HG03095 (cell line): Measurements from ENCODE around the gene SCO2.

Source experiments
- ATAC-seq: cut with Tn5 transposase; IDR thresholded peaks from one replicate; pipeline ENCODE4 v1.9.1; 2021; ENCODE audit warnings: moderate library complexity; ENCODE audit not compliant: unreplicated experiment

SCO2 gene

GRCh38 chr22:50482107-50483074, 43.0 kb downstream of the SCO2 start:
- ATAC-seq = no peak

DNA sequence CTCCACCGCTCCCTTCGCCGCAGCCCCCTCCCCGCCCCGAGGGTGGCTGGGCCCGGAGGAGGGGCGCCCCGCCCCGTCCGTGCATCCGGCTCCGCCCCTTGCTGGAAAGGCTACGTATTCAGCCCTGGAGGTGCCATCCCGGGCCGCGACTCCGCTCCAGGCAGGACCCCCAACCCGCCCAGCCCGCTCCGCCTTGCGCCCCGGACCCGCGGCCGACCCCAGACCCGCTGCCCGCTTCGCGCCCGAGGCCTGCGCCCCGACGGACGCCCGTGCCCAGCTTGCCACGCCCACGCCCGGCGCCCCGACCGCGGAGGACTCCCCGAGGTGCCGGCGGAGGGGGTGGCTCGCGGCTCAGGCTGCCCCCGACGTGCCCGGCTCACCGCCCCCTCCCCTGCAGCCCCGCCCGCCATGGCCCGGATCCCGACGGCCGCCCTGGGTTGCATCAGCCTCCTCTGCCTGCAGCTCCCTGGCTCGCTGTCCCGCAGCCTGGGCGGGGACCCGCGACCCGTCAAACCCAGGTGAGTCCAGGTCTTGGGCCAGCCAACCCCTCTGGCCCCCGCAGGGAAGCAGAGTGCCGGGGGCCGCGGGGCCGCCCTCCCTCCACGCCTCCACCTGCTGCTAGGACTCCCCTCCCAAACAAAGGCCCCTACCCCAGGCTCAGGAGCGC, 43.8 kb downstream of the SCO2 start, which contains the start of gene ADM2:
ADM2 (plus strand) TSS at position 104 of the 667 bp plus-strand sequence; CDS start at position 409, 305 bp downstream.
- ATAC-seq = no peak

DNA sequence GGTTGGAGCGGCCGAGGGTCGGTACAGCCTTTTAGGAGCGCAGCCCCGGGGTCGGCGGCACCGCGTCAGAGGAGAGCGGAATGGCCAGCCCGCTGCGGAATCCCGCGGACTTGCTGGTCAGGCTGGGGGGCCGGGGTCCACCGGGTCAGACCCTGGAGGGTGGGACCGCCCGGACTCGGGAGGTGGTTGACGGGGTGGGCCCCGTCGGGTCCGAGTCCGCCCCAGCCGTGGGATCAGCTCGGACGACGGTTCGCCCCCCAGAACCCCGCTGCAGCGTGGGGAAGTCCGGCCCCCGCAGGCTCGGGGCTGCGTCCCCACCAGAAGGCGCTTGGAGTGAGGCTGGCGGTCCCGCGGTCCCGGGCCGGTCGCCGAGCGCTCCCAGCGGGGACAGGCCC, 44.4 kb downstream of the SCO2 start:
- ATAC-seq = no peak

GRCh38 chr22:50479721-50480120, 45.7 kb downstream of the SCO2 start:
- ATAC-seq = no peak

GRCh38 chr22:50477923-50478322, 47.5 kb downstream of the SCO2 start:
- no peak for ATAC-seq

DNA sequence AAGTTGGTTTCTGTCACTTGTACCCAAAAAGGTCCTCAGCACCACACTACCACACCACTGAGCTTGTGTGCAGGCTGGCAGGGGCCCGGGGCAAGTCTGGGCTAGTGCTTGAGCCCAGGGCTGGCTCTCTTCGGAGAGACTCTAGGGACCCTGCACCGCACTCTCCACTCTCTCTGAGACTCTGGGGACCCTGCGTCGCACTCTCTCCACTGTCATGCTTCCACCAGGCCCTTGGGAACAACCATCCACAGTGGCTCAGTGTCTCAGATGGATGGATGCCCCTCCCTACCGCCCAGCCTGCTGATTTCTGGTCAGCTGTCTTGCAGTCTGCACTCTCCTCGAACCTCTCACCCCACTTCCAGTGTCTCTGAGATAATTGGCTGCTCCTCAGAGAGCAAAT, 48.5 kb downstream of the SCO2 start:
- ATAC-seq = no peak

DNA sequence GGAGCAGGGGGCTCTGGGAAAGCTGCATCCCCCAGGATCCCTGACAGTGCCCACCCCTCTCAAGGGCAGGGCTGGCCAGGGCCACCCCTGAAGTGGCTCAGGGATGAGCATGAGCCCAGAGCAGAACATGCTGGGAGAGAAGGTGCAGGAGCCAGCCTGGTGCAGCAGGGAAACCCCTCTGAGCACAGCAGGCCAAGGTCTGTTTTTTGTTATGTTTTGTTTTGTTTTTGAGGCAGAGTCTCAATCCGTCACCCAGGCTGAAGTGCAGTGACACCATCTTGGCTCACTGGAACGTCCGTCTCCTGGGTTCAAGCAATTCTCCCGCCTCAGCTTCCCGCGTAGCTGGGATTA, 49.8 kb downstream of the SCO2 start:
- no peak for ATAC-seq

GRCh38 chr22:50474710-50475651, 50.4 kb downstream of the SCO2 start, which contains the start of gene SBF1:
SBF1 (minus strand) TSS chr22:50475035; CDS start chr22:50474840, 195 bp downstream.
- ATAC-seq = peak; percentile 71

GRCh38 chr22:50473855-50474671, 51.3 kb downstream of the SCO2 start:
- ATAC-seq = no peak
